Measurements from ENCODE around the gene MAP1B. TPM values are rescaled to one million over a fixed set of nuclear protein-coding genes. Genes with fewer than 3 reads are reported as not detected.

MAP1B gene
- total and polyA plus RNA-seq, 10 of the 15 experiments (the other 5 are each of a cell fraction or from before 2014, with no cell fraction given) = 0.02 to 0.81 (median 0.06) TPM; not detected in 1

- TF ChIP-seq NFXL1 (IDR thresholded peaks at IDR 0.05; ENCODE audit: borderline replicate concordance) = no peak
- TF ChIP-seq ETV6 (conservative IDR thresholded peaks at IDR 0.05 in 1 of 2, IDR thresholded peaks at IDR 0.05 in 1 of 2; ENCODE audit: borderline replicate concordance in 1 of 2, low read depth in 1 of 2) = no peak; a peak in 1 of 4 replicates
- no peak for TF ChIP-seq MXI1 (IDR thresholded peaks at IDR 0.05; ENCODE audit: low read depth, low read length)
- TF ChIP-seq TAF1 (IDR thresholded peaks at IDR 0.05; ENCODE audit: borderline replicate concordance, low read depth, low read length) = no peak
- TF ChIP-seq NFIC (IDR thresholded peaks at IDR 0.05; ENCODE audit: low read depth, low read length) = peak; percentile 60; the same call in 1 of the 2 replicates
- no peak for TF ChIP-seq CEBPZ (IDR thresholded peaks at IDR 0.05; ENCODE audit: low read depth, low read length)
- no peak for TF ChIP-seq TARDBP (IDR thresholded peaks at IDR 0.05; ENCODE audit: borderline replicate concordance)
- TF ChIP-seq PKNOX1 (IDR thresholded peaks at IDR 0.05) = no peak
- no peak for TF ChIP-seq LARP7 (IDR thresholded peaks at IDR 0.05)
- TF ChIP-seq MYC (IDR thresholded peaks at IDR 0.05; ENCODE audit: insufficient read depth, insufficient read length, insufficient replicate concordance, low read length, severe bottlenecking) = no peak
- no peak for TF ChIP-seq E4F1 (IDR thresholded peaks at IDR 0.05; ENCODE audit: borderline replicate concordance, partially characterized antibody)
- no peak for TF ChIP-seq NFYB (IDR thresholded peaks at IDR 0.05; ENCODE audit: insufficient read depth, low read depth, low read length)
- TF ChIP-seq BCL11A (IDR thresholded peaks at IDR 0.05; ENCODE audit: low read depth, low read length) = no peak
- no peak for TF ChIP-seq MTA3 (IDR thresholded peaks at IDR 0.05; ENCODE audit: borderline replicate concordance, low read length)
- no peak for TF ChIP-seq IKZF1 (conservative IDR thresholded peaks at IDR 0.05)
- TF ChIP-seq ZNF687 (IDR thresholded peaks at IDR 0.05) = no peak
- peak; percentile 97 for TF ChIP-seq RUNX3 (IDR thresholded peaks at IDR 0.05; ENCODE audit: low read length)
- TF ChIP-seq NR2C2 (IDR thresholded peaks at IDR 0.05; ENCODE audit: borderline replicate concordance, control insufficient read depth, insufficient read length, low read depth) = no peak
Measured at GRCh38 chr5:72231991-72232703, 124.9 kb downstream of the MAP1B start (continued).

Measured in GM12878 (cell line).